ENCODE results near the gene LRRC14B. TPM values are rescaled to one million over a fixed set of nuclear protein-coding genes. Genes with fewer than 3 reads are reported as not detected.
"Not testable (repeated sequence)": the region's sequence is repeated elsewhere in the genome, so short reads cannot be mapped to it uniquely, and the experiment has no call there.

LRRC14B gene
- total RNA-seq, 1 donor from 2014 or later, result 0.22 TPM

GRCh38 chr5:218457-219291 is 27.4 kb downstream of the LRRC14B start:
- peaks cover 12% of the 10 kb centered on the region for H3K36me3 Mint-ChIP-seq
- H3K27me3 Mint-ChIP-seq (ENCODE audit: low read depth), result no peaks in the 10 kb centered on the region
- peak in 1 of 2 experiments; percentile 49 for DNase-seq (ENCODE audit: low spot score in 2 of 2, unreplicated experiment in 2 of 2)
- no peaks in the 10 kb centered on the region for H3K9me3 Mint-ChIP-seq
- peak overlapping the region; percentile 93 for H3K27ac Mint-ChIP-seq
- TF ChIP-seq, protein P1, sequence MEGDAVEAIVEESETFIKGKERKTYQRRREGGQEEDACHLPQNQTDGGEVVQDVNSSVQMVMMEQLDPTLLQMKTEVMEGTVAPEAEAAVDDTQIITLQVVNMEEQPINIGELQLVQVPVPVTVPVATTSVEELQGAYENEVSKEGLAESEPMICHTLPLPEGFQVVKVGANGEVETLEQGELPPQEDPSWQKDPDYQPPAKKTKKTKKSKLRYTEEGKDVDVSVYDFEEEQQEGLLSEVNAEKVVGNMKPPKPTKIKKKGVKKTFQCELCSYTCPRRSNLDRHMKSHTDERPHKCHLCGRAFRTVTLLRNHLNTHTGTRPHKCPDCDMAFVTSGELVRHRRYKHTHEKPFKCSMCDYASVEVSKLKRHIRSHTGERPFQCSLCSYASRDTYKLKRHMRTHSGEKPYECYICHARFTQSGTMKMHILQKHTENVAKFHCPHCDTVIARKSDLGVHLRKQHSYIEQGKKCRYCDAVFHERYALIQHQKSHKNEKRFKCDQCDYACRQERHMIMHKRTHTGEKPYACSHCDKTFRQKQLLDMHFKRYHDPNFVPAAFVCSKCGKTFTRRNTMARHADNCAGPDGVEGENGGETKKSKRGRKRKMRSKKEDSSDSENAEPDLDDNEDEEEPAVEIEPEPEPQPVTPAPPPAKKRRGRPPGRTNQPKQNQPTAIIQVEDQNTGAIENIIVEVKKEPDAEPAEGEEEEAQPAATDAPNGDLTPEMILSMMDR (IDR thresholded peaks at IDR 0.05; ENCODE audit: unreplicated experiment), result no peak
- H3K4me3 Mint-ChIP-seq, result peak overlapping the region; percentile 92
- peaks cover 35% of the 10 kb centered on the region for H3K4me1 Mint-ChIP-seq

DNA sequence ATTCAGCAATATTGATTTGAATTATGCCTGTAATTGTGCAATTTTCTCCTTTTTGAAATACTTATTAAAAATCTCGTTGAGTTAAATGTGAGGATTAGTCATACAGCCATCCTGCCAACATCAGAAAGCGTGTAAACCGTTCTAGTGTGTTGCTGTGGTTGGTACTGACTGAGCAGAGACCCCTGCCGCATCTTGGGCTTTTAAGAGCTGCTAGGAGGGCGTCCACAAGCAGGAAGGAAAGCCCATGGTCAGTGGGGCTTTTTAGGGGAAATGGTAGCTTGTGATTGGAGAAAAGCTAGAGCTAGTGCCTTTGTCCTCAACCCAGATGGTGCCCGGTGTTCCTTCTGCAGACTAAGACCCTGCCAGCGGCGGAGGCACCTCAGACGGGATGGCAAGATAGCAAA is 28.2 kb downstream of the LRRC14B start:
- TF ChIP-seq, protein P1 (IDR thresholded peaks at IDR 0.05; ENCODE audit: unreplicated experiment), result no peak
- Mint-ChIP-seq H3K27ac (no peak overlapping the region), H3K4me3 (peak overlapping the region; percentile 92)

GRCh38 chr5:219991-220390 is 28.7 kb downstream of the LRRC14B start:
- no peak for DNase-seq (ENCODE audit: low spot score in 2 of 2, unreplicated experiment in 2 of 2)
- Mint-ChIP-seq H3K27me3 (ENCODE audit: low read depth) (no peaks in the 10 kb centered on the region), H3K9me3 (no peaks in the 10 kb centered on the region), H3K36me3 (peaks cover 7% of the 10 kb centered on the region), H3K4me1 (peaks cover 33% of the 10 kb centered on the region), H3K4me3 (peak overlapping the region; percentile 92), H3K27ac (no peak overlapping the region)
- TF ChIP-seq, protein P1 (IDR thresholded peaks at IDR 0.05; ENCODE audit: unreplicated experiment), result no peak

More for the DNA sequence above, 28.2 kb downstream of the LRRC14B start:
- no peak for DNase-seq (ENCODE audit: low spot score in 2 of 2, unreplicated experiment in 2 of 2)
- H3K27me3 Mint-ChIP-seq (ENCODE audit: low read depth), result no peaks in the 10 kb centered on the region
- H3K4me1 Mint-ChIP-seq, result peaks cover 34% of the 10 kb centered on the region
- H3K9me3 Mint-ChIP-seq, result no peaks in the 10 kb centered on the region
- peaks cover 4% of the 10 kb centered on the region for H3K36me3 Mint-ChIP-seq

DNA sequence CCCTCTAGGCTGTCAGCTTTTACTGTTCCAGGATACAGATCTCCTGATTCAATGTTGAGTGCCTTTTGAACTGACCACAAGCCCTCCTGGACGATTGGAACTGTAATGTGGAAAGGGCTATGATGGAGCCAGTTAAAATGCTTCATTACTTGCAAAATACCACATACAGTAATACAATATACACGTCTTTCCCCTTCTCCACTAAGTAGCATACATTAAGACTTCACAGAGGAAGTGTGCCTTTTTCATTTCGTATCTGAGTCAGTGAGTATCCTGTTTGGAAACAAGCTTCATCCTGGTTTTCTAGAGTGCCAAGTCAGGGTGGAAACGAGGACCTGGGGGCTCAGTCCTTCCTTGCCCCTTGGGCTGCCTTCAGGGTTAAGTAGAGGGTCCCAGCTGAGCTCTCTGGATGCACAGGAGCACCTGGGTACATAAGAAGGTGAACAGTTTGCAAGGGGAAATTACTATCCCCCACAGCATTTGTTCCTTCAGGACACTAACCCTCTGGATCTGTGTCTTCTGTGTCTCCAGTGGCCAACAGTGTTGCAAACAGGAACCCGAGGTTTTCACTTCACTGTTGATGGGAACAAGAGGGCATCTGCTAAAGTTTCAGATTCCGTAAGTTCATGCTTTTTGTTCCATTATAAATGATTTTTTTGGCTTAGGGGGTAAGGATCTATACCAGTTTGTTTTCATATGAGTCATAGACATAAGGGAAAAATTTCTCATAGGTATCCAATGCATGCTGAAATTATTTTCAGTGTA is 31.8 kb downstream of the LRRC14B start:
- H3K27ac Mint-ChIP-seq; H3K4me3 Mint-ChIP-seq; H3K9me3 Mint-ChIP-seq; H3K27me3 Mint-ChIP-seq (ENCODE audit: low read depth); DNase-seq (ENCODE audit: low spot score in 2 of 2, unreplicated experiment in 2 of 2): not testable (repeated sequence)
- peaks cover 22% of the 10 kb centered on the region for H3K4me1 Mint-ChIP-seq
- peaks cover 24% of the 10 kb centered on the region for H3K36me3 Mint-ChIP-seq

DNA sequence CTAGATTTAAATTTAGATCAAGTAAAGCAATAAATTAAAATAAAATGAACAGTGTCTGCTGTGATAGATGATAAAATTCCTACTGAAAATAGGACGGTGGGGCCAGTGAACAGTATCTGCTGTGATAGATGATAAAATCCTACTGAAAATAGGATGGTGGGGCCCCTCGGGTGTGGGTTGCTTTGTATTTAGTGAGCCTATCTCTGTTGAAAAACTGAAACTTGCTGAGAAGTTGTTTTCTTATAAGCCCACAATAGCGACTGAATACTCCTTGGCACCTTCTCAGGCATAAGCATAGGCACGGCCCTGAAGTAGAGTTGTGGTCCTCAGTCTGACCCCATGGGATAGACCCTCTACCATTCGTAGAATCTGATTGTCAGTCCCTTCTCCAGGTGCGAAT is 32.5 kb downstream of the LRRC14B start:
- Mint-ChIP-seq H3K4me3 (no peak overlapping the region), H3K27ac (no peak overlapping the region), H3K4me1 (peaks cover 22% of the 10 kb centered on the region), H3K36me3 (peaks cover 27% of the 10 kb centered on the region), H3K27me3 (ENCODE audit: low read depth) (no peaks in the 10 kb centered on the region), H3K9me3 (no peaks in the 10 kb centered on the region)
- TF ChIP-seq, protein P1 (IDR thresholded peaks at IDR 0.05; ENCODE audit: unreplicated experiment), result no peak
- DNase-seq (ENCODE audit: low spot score in 2 of 2, unreplicated experiment in 2 of 2), result no peak

DNA sequence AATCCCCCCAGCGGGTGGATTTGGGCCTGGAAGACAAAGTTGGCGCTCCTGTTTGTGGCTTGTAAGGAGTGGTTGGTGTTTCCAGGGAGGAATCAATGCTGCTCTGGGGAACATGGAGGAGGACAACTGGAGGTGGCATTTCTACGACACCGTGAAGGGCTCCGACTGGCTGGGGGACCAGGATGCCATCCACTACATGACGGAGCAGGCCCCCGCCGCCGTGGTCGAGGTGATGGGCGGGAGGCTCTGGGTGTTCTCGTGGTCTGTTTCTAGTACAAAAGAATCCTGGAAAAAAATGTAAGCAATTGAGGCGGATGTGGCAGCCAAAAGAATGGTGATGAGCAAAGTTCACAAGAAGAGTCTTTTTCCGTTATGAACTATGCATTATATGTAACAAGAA is 34.0 kb downstream of the LRRC14B start:
- no peak overlapping the region for H3K27ac Mint-ChIP-seq
- TF ChIP-seq, protein P1 (IDR thresholded peaks at IDR 0.05; ENCODE audit: unreplicated experiment), result no peak
- H3K36me3 Mint-ChIP-seq, result peaks cover 34% of the 10 kb centered on the region
- DNase-seq (ENCODE audit: low spot score in 2 of 2, unreplicated experiment in 2 of 2), result no peak
- H3K27me3 Mint-ChIP-seq (ENCODE audit: low read depth), result no peaks in the 10 kb centered on the region
- no peak overlapping the region for H3K4me3 Mint-ChIP-seq
- H3K9me3 Mint-ChIP-seq, result no peaks in the 10 kb centered on the region
- H3K4me1 Mint-ChIP-seq, result peaks cover 8% of the 10 kb centered on the region

DNA sequence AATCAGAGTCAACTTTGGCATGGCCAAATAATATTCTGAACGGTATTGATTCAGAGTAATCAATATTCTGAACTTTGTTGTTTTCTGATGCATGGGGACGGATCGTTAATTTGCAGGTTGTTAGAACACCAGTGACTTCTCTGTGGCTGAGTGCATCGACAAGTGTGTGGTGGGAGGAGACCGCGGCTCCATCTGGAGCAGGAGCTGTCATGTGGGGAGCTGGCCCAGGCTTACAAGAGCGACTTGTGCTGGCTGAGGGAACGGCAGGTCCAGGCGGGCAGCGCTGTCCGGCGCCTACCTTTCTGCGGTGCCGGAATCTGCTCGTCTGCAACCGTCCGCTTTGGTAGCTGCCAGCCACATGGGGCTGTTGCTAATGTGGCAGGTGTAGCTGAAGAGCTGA is 36.1 kb downstream of the LRRC14B start:
- H3K4me1 Mint-ChIP-seq; H3K27ac Mint-ChIP-seq; DNase-seq (ENCODE audit: low spot score in 2 of 2, unreplicated experiment in 2 of 2); H3K9me3 Mint-ChIP-seq; H3K4me3 Mint-ChIP-seq; H3K27me3 Mint-ChIP-seq (ENCODE audit: low read depth): not testable (repeated sequence)
- H3K36me3 Mint-ChIP-seq, result peaks cover 44% of the 10 kb centered on the region

Measured in mesothelial cell of epicardium (in vitro differentiated cells).